PC-3 (cell line): ENCODE results near the gene BCAS4. TPM values are rescaled to one million over a fixed set of nuclear protein-coding genes. Genes with fewer than 3 reads are reported as not detected.

Experiments
- ATAC-seq: fragments of 200-7000 bp; cut with Tn5 transposase; 2 replicates; pipeline ENCODE4 v1.9.1; 2020; ENCODE audit warnings: mild to moderate bottlenecking, moderate library complexity
- BruUV-seq: library from RNA; stranded (reverse); fragments of 400-500 nt; replicated peaks from 2 replicates; lab custom pipeline; 2021; lab: Mats Ljungman, UMichigan
- CTCF ChIA-PET: fragments of 300-600 bp; sonication (Branson Sonifier 250); formaldehyde crosslinking; loops from one replicate; lab custom pipeline; 2022; ENCODE audit warnings: antibody characterized with exemption; lab: Charles Lee
- POLR2A ChIA-PET: fragments of 300-600 bp; sonication (Branson Sonifier 250); formaldehyde crosslinking; loops from one replicate; lab custom pipeline; 2022; ENCODE audit warnings: antibody characterized with exemption; ENCODE audit not compliant: unreplicated experiment; lab: Charles Lee
- DNase-seq: peaks from one replicate; pipeline ENCODE4 v3.0.0-alpha.2; 2015
- H2AFZ ChIP-seq: fragments of 300-600 bp; sonication (generic); 2 replicates; pipeline ENCODE4 v1.6.0; 2016; ENCODE audit warnings: antibody characterized with exemption, low read length
- H3F3A ChIP-seq: fragments of 300-600 bp; sonication (generic); one replicate; pipeline ENCODE4 v1.6.0; 2017; ENCODE audit warnings: antibody characterized with exemption, low read length, control low read depth, mild to moderate bottlenecking; ENCODE audit not compliant: unreplicated experiment
- H3K27ac ChIP-seq: fragments of 300-600 bp; sonication (generic); 2 replicates; pipeline ENCODE4 v1.5.1; 2016; ENCODE audit warnings: mild to moderate bottlenecking, low read length
- H3K27me3 ChIP-seq: fragments of 300-600 bp; sonication (generic); 2 replicates; pipeline ENCODE4 v1.6.1; 2016; ENCODE audit warnings: low read length, mixed read lengths
- H3K36me3 ChIP-seq: fragments of 300-600 bp; sonication (generic); 2 replicates; pipeline ENCODE4 v1.6.1; 2016; ENCODE audit warnings: low read depth, mixed run types, low read length, mixed read lengths
- H3K4me1 ChIP-seq: fragments of 300-600 bp; sonication (generic); 2 replicates; pipeline ENCODE4 v1.5.1; 2016; ENCODE audit warnings: low read length; ENCODE audit not compliant: insufficient read depth
- H3K4me2 ChIP-seq: fragments of 300-600 bp; sonication (generic); 2 replicates; pipeline ENCODE4 v1.6.0; 2016; ENCODE audit warnings: low read length
- H3K4me3 ChIP-seq: fragments of 300-600 bp; sonication (generic); 2 replicates; pipeline ENCODE4 v1.5.1; 2016; ENCODE audit warnings: mild to moderate bottlenecking, low read length, mixed read lengths
- H3K79me2 ChIP-seq: fragments of 300-600 bp; sonication (generic); 2 replicates; pipeline ENCODE4 v1.6.1; 2017; ENCODE audit warnings: low read length, mixed read lengths
- H3K9ac ChIP-seq: fragments of 300-600 bp; sonication (generic); 2 replicates; pipeline ENCODE4 v1.6.0; 2016; ENCODE audit warnings: mild to moderate bottlenecking, low read length
- H3K9me2 ChIP-seq: fragments of 300-600 bp; sonication (generic); replicated peaks from 2 replicates; pipeline ENCODE4 v1.6.1; 2016; ENCODE audit warnings: mixed run types, low read length, mixed read lengths
- H3K9me3 ChIP-seq: fragments of 300-600 bp; sonication (generic); 2 replicates; pipeline ENCODE4 v1.6.1; 2016; ENCODE audit warnings: low read length, mixed read lengths
- H4K20me1 ChIP-seq: fragments of 300-600 bp; sonication (generic); 2 replicates; pipeline ENCODE4 v1.6.1; 2016; ENCODE audit warnings: low read length, mixed read lengths
- EZH2 ChIP-seq: fragments of 300-600 bp; sonication (generic); IDR thresholded peaks from one replicate; pipeline ENCODE4 v1.6.1; 2017; ENCODE audit warnings: antibody characterized with exemption, mild to moderate bottlenecking, low read length; ENCODE audit not compliant: unreplicated experiment
- EZH2phosphoT487 ChIP-seq: fragments of 300-600 bp; sonication (generic); IDR thresholded peaks from 2 replicates; pipeline ENCODE4 v1.6.1; 2018; ENCODE audit warnings: mild to moderate bottlenecking, antibody characterized with exemption, low read length, borderline replicate concordance
- intact Hi-C: fragments of 100-400 bp; cut with micrococcal nuclease; formaldehyde crosslinking; loops from 2 replicates; pipeline ENCODE4 v1.9.0; 2023
- total RNA-seq: library from RNA; depleted of rRNA; stranded (reverse); fragments of >200 nt; gene quantifications from 2 replicates; pipeline ENCODE4 v1.2.3, GENCODE V29; 2014
- TF ChIP-seq, protein P1 (sequence below): fragments of 300-600 bp; sonication (generic); conservative IDR thresholded peaks from 2 replicates; pipeline ENCODE4 v1.5.1; 2017; ENCODE audit warnings: antibody characterized with exemption, low read depth, mild to moderate bottlenecking, low read length

The BCAS4 gene
- total RNA-seq, 1 experiment from 2014 or later, result 56.9 TPM

DNA sequence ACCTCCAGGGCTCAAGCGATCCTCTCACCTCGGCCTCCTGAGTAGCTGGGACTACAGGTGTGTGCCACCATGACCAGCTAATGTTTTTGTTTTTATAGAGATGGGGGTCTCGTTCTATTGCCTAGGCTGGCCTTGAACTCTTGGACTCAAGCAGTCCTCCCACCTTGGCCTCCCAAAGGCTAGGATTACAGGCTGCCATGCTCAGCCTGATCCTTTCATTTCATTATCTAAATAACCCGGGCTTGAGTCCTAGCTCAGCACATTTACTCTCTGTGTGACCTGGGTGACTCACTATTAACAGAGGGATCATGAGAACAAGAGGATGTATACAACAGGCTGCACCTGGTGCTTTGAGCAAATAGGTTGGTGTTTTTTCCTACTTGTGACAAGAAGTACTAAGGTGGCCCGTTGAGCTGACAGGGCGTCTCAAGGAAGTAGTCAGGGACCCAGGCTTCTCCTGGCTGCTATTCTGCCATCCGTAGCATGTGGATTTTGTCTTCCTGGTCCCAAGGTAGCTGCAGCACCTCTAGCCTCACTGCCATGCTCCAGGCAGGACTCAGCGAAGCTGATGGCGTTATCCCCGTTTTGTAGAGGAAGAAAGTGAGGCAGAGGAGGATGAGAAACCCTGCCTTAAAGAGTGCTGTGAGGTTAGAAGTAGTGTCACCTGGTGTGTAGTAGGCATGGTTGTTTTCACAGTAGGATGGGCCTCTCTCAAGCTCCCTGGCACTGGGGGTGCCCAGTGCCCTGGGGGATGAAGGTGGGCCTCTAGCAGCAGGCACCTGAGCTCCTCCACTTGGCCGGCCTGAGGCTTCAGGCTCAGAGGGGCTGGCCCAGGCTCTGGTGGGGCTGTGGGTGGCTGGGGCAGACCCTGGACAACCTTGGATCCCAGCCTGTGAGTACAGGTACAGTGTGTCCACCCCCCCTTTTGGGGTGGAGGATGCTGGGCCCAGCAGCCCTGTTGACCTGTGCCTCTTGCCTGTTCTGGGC is 73.9 kb downstream of the BCAS4 start:
- Histone ChIP-seq H3K4me1 (no peaks in the 10 kb centered on the region), H3F3A (no peaks in the 10 kb centered on the region), H3K9ac (no peak overlapping the region), H4K20me1 (no peaks in the 10 kb centered on the region), H3K4me2 (no peak overlapping the region), H3K27ac (no peak overlapping the region), H3K9me2 (no peaks in the 10 kb centered on the region), H2AFZ (no peak overlapping the region), H3K27me3 (no peaks in the 10 kb centered on the region), H3K9me3 (no peaks in the 10 kb centered on the region), H3K4me3 (no peak overlapping the region), H3K36me3 (no peaks in the 10 kb centered on the region), H3K79me2 (no peaks in the 10 kb centered on the region)
- ChIA-PET CTCF (no interaction called here), POLR2A (no interaction called here)
- BruUV-seq, result no TSS peak
- ATAC-seq, result peak; percentile 77
- no peak for TF ChIP-seq EZH2phosphoT487
- TF ChIP-seq EZH2, result no peak
- TF ChIP-seq, protein P1, sequence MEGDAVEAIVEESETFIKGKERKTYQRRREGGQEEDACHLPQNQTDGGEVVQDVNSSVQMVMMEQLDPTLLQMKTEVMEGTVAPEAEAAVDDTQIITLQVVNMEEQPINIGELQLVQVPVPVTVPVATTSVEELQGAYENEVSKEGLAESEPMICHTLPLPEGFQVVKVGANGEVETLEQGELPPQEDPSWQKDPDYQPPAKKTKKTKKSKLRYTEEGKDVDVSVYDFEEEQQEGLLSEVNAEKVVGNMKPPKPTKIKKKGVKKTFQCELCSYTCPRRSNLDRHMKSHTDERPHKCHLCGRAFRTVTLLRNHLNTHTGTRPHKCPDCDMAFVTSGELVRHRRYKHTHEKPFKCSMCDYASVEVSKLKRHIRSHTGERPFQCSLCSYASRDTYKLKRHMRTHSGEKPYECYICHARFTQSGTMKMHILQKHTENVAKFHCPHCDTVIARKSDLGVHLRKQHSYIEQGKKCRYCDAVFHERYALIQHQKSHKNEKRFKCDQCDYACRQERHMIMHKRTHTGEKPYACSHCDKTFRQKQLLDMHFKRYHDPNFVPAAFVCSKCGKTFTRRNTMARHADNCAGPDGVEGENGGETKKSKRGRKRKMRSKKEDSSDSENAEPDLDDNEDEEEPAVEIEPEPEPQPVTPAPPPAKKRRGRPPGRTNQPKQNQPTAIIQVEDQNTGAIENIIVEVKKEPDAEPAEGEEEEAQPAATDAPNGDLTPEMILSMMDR, result no peak
- DNase-seq, result peak; percentile 63
- intact Hi-C loops, result no loop called here

DNA sequence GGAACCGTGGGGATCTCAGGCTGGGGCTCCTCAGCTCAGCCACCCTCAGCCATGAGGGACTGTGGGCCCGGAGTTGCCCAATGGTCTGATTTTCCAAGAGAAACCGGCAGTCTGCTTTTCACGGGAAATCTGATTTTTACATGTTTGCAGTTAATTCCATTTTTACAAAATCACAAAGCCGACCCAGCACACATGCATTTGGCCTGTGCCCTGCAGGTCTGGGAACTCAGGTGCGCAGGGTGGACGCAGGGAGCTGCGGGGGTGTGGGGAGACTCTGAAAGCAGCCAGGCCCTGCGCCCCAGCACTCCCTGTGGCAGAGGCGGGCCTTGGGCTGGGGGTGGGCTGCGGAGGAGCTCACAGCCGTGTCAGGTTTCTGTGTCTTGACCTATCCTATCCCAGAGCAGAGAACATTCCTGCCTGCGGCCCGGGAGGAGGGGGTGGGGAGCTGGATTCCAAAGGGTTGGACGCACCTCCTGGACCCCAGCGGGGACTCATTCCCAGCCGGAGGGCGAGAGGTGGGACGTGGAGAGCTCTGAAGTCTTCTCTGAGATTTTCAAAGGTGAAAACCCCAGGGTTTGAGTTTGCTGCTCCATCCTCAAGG is 75.8 kb downstream of the BCAS4 start:
- TF ChIP-seq, protein P1, result no peak
- no peak for TF ChIP-seq EZH2phosphoT487
- TF ChIP-seq EZH2, result no peak
- Histone ChIP-seq H3K4me2 (no peak overlapping the region), H3K27me3 (no peaks in the 10 kb centered on the region), H3K79me2 (no peaks in the 10 kb centered on the region), H3K9me2 (no peaks in the 10 kb centered on the region), H3K9ac (no peak overlapping the region), H3K4me1 (no peaks in the 10 kb centered on the region), H3F3A (no peaks in the 10 kb centered on the region), H3K36me3 (no peaks in the 10 kb centered on the region), H3K9me3 (no peaks in the 10 kb centered on the region), H3K4me3 (no peak overlapping the region), H3K27ac (no peak overlapping the region), H4K20me1 (no peaks in the 10 kb centered on the region), H2AFZ (no peak overlapping the region)
- ChIA-PET CTCF (no interaction called here), POLR2A (no interaction called here)
- ATAC-seq (no peak), DNase-seq (no peak)
- intact Hi-C loops, result no loop called here
- no TSS peak for BruUV-seq
